ENCODE measurements around the gene ESRRA.

GRCh38 chr11:64313491-64314145 is 8.3 kb downstream of the ESRRA start:
- no peak for TF ChIP-seq NFIB (CRISPR knock-in tag; IDR thresholded peaks at IDR 0.05; ENCODE audit: borderline replicate concordance)
- no peak for TF ChIP-seq FOXK2 (IDR thresholded peaks at IDR 0.05)
- no peak for TF ChIP-seq CBX2 (IDR thresholded peaks at IDR 0.05; ENCODE audit: low read depth, low read length)
- no peak for TF ChIP-seq CBX2 (CRISPR knock-in tag; IDR thresholded peaks at IDR 0.05; ENCODE audit: low read depth)
